ENCODE data around the gene ABHD5.
A peak's percentile ranks its signal among the peaks of the same experiment; 100 is the strongest.
"Not testable (repeated sequence)": the region's sequence is repeated elsewhere in the genome, so short reads cannot be mapped to it uniquely, and the experiment has no call there.

ABHD5 gene

DNA sequence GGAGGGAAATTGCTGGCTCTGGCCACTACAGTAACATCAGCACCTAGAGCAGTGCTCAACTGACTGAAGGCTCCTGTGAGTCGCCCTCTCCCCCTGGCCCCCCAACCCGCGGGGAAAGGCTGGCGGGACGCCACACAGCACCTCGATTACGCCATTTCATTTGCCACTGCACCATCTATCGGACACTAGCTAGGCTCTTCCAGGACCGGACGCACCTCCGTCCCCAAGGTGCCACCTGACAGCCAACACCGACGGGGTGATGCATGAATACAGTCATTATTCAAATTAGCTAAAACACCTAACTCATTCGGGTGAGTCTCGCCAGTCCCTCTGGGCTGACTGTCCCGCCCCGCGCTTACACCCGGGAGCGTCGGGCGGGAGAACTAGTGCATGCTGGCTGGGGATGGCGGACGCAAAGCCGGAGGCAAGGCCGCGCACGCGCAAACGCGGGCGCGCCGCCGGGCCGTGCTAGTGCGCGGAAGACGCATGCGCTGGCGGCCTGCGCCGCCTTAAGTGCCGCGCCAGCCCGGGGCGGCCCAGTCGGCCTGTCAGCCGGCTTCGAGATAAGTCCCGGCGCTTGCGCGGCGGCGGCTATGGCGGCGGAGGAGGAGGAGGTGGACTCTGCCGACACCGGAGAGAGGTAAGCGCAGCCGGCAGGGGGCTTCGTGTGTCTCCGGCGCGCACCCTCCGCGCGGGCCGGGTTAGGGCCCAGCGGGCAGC lies at the start of gene ABHD5:
Gene ABHD5 (plus strand): TSS at position 539 of the 720 bp plus-strand sequence. CDS start 55 bp downstream, at position 594.
- DNase-seq (ENCODE audit: low read depth) = peak; percentile 93

DNA sequence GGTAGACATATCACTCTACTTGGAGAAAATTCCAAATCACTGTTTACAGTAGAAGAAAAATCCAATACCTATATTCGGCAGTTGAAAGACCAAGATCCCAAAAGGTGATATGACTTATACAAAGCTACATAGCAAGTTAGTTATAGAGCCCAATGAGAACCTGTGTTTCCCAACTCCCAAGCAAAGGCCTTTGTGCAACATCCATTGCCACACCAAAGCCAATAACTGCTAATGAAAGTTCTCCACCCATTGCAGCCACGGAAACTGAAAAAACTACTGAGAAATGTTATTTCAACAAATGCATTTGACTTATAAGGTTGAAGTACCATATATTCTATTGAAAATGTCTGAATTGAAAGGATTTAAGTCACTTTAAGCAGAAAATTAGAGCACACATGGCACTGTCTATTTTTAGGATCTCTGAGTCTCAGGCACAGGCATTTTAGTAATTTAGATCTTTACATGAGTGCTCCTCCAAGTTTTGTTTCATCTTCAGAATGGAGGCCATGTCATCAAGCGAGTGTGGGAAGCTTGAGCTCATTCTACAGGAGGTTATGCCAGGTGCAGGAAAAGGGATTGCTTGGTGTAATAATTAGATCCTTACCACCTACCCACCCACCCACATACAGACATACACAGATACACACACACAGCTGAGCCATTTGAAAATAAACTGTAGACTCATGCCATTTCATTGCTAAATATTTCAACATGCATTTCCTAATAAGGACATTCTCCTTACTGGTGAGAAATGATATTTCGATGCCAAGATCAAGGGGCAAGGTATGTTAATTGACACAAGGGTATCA lies 49.2 kb upstream of the ABHD5 start:
- no peak for DNase-seq (ENCODE audit: low read depth)

DNA sequence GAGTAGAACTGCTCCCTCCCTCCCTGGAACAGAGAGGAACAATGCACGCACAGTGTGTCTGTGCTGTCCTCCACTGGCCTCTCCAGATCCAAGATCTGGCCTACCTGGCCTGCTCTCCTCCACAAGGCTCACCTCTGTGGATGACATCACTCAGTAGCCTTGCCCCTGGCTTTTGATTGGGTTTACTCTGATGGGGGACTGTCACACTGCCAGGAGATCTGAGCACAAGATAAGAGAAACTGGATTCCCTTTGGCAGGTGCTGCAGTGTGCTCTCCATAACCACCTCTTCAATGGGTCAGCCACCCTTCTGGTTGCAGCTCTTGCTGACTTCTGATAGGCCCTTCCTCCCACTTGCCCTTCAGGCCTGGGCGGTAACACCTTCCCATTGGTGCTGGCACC lies 46.3 kb upstream of the ABHD5 start:
- no peak for DNase-seq (ENCODE audit: low read depth)

DNA sequence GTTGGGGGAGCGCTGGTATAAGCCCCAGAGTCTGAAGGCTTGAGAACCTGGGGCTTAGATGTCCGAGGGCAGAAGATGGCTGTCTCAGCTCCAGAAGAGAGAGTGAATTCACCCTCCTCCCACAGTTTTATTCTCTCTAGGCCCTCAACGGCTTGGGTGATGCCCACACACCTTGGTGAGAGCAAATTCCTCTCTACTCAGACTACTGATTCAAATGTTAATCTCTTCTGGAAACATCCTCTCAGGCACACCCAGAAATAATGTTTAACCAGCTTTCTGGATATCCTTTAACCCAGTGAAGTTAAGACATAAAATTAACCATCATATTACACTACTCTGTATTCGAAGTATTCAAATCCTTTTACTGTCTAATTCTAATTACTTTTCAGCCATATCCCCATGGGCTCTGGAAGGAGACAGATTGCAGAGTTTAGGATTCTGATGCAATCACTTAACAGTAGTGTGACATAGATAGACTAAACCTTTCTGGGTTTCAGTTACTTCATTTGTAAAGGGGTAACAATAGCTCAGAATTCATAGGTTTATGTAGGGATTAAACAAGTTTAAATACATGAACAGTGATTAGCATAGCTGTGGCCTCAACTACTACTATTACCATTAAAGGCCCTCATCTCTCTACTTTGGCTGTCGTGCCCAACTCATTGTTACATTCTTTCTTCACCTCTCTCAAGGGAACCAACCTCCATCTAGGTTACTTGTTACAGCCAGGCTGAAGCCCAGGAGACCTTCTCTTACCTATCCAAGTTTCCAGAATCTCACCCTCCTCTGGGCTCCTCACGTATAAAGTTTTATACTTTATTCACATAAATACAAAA lies 43.2 kb upstream of the ABHD5 start:
- no peak for DNase-seq (ENCODE audit: low read depth)

DNA sequence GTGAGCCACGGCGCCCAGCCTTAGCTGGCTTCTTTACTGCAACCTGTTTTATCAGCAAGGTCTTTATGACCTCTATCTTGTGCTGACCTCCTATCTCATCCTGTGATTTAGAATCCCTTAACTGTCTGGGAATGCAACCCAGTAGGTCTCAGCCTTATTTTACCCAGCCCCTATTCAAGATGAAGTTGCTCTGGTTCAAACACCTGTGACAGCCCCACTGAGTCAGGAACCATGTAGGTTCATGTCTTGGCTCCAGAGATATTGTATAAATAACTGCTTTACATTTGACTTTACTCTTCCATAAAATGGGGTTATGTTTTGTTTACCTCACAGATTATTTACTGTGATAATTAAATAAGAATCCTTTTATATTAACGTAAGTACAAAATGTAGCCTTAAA lies 41.8 kb upstream of the ABHD5 start:
- DNase-seq (ENCODE audit: low read depth) = no peak

DNA sequence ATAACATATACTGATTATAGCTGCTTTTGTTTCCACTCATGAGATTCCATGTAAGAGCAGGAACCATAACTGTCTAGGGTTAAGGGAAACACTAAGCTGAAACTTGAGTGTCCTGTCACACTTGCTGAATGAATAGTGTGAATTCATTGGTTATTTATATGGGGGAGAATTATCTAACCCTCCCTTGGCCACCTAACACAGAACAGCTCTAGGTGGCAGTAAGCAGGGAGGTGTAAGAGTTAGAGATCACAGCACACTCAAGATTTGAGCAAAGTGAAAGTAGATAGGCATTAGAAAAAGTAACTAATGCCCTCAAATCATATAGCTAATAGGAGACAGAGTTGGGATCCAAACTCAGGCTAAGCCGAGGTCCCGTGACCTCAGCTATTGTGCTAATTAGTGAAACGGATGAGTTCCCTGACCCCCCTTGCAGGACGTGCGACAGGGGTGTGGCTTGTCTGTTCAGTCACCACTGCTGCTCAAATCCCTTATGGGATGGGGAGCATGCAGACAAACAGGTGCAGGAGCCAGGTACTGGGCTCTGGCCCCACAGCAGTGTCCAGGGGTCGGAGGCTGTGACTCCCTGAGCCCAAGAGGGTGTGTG lies 41.3 kb upstream of the ABHD5 start:
- no peak for DNase-seq (ENCODE audit: low read depth)

DNA sequence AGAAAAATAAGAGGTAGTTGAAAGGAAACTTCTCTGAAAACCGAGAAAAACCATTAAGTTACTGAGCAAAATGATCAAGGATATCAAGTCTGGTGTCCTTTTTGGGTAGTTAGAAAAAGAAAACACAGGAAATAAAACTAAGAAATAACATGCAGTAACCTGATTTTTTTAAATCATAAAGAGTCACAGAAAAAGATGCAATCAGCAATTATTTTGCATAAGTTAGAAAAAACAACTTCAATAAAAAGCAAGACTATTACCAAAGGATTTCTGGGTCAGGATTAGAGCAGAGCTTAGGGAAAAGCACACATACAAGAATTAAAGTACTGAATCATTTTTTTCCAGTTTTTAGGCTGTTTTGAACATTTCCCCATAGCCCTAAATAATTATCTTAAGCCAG lies 40.4 kb upstream of the ABHD5 start:
- no peak for DNase-seq (ENCODE audit: low read depth)

DNA sequence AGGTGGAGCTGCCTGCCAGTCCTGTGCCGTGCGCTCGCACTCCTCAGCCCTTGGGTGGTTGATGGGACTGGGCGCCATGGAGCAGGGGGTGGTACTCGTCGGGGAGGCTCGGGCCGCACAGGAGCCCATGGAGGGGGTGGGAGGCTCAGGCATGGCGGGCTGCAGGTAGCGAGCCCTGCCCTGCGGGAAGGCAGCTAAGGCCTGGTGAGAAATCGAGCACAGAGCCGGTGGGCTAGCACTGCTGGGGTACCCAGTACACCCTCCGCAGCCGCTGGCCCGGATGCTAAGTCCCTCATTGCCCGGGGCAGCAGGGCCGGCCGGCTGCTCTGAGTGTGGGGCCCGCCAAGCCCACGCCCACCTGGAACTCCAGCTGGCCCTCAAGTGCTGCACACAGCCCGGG lies 34.3 kb upstream of the ABHD5 start:
- not testable (repeated sequence) for DNase-seq (ENCODE audit: low read depth)

DNA sequence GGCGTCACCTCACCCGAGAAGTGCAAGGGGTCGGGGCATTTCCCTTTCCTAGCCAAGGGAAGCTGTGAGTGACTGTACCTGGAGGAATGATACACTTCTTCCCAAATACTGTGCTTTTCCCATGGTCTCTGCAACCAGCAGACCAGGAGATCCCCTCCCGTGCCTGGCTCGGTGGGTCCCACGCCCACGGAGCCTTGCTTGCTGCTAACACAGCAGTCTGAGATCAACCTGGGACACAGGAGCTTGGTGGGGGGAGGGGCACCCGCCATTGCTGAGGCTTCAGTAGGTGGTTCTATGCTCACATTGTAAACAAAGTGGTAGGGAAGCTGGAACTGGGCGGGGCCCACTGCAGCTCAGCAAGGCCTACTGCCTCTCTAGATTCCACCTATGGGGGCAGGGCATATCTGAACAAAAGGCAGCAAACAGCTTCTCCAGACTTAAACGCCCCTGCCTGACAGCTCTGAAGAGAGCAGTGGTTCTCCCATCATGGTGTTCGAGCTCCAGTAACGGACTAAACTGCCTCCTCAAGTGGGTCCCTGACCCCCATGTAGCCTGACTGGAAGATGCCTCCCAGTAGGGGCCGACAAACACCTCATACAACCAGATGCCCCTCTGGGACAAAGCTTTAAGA lies 31.4 kb upstream of the ABHD5 start:
- no peak for DNase-seq (ENCODE audit: low read depth)

DNA sequence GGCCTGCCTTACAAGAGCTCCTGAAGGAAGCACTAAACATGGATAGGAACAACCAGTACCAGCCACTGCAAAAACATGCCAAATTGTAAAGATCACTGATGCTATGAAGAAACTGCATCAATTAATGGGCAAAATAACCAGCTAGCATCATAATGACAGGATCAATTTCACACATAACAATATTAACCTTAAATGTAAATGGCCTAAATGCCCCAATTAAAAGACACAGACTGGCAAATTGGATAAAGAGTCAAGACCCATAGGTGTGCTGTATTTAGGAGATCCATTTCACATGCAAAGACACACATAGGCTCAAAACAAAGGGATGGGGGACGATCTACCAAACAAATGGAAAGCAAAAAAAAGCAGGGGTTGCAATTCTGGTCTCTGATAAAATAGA lies 29.4 kb upstream of the ABHD5 start:
- DNase-seq (ENCODE audit: low read depth) = not testable (repeated sequence)

DNA sequence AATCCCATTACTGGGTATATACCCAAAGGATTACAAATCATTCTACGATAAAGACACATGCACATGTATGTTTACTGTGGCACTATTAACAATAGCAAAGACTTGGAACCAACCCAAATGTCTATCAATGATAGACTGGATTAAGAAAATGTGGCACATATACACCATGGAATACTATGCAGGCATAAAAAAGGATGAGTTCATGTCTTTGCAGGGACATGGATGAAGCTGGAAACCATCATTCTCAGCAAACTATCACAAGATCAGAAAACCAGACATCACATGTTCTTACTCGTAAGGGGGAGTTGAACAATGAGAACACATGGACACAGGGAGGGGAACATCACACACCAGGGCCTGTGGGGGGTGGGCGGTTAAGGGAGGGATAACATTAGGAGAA lies 25.7 kb upstream of the ABHD5 start:
- not testable (repeated sequence) for DNase-seq (ENCODE audit: low read depth)

DNA sequence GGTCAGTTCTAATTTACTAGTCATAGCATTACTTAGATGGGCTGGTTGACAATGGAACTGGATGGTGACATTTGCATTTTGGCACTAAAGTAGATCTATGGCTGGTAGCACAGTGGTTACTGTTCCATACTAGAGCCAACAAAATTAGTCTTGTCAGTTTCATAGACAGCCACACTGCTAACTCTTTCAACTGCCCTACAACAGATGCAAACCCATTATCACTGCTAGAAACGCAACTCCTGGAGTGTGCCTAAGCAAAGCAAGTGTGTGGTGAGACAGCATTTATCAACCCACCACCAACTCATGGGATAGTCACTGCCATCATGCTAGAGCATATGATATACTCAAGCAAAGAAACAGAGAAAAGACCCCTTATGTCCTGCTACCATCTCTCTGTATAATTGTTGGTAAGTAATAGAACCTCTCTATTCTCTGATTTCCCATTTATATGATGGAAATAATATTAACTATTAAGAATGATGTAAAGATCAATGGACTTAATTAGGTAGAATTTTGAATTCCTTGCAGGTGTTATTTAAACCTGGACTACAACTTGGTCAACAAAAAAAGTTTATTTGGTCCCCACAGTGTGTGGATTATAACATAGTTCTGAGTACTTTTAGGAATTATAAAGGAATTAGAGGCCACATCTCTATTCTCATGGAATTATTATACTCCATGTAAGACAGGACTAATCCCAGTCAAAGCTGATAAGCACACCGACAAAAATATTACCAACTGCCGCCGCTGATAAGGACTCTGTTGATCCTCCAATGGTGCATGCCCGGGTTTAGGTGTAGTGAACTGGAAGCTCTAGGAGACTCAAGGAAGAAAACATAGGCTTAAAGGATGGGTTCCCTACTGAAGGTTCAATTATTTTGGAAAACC lies 19.9 kb upstream of the ABHD5 start:
- no peak for DNase-seq (ENCODE audit: low read depth)

DNA sequence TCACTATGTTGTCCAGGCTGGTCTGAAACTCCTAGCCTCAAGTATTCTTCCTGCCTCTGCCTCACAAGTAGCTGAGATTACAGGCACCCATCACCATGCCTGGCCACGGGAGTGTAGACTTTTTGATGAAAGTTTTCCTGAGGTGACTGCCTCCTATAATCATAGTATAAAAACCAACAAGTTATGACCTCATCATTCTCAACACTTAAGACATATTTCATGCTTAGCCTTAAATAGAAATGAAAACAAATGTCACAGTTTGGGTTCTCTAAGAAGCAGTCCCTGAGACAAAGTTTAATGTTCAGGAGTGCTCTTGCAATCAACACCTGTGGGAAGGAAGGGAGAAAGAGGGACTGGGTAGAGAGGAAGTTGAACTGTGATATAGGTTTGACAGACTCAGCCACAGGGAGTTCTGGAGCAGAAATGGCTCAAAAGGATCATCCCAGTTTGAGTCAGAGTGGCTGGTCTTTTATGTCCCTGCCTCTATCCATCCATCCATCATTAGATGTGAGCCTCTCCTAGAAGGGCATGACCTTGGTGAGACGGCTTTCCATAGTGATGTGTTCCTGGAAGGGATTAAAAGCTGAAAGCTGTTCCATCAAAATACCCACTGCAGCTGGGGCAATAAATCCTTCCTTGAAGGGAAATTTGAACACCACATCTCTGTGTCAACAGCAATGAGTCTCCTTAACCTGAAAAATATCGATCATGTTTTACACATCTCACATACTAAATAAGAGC lies 16.2 kb upstream of the ABHD5 start:
- no peak for DNase-seq (ENCODE audit: low read depth)

DNA sequence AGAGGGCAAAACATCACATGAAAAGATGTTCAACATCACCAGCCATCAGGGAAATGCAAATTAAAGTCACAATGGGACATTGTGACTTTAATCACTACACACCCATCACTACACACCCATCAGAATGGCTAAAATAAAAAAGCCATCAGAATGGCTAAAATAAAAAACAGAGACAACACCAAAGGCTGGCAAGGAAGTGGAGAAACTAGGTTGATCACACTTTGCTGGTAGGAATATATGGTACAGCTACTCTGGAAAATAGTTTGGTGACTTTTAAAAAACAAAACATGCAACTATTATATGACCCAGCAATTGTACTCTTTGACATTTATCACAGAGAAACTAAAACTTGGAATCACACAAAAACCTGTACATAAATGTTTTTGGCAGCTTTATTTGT lies 15.1 kb upstream of the ABHD5 start:
- no peak for DNase-seq (ENCODE audit: low read depth)

DNA sequence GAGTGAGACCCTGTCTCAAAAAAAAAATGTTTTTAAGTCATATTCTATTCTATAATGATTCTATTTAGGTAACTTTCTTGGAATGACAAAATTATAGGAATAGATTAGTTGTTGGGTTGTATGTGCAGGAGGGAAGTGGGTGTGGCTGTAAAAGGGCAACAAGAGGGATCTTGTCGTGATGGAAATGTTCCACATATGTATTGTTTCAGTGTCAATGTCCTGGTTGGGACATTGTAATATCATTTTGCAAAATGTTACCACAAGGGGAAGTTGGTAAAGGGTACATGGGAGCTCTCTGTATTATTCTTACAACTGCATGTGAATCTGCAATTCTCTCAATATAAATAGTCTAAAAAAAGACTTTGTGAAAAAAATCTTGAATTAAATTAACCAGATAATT lies 14.3 kb upstream of the ABHD5 start:
- DNase-seq (ENCODE audit: low read depth) = no peak

DNA sequence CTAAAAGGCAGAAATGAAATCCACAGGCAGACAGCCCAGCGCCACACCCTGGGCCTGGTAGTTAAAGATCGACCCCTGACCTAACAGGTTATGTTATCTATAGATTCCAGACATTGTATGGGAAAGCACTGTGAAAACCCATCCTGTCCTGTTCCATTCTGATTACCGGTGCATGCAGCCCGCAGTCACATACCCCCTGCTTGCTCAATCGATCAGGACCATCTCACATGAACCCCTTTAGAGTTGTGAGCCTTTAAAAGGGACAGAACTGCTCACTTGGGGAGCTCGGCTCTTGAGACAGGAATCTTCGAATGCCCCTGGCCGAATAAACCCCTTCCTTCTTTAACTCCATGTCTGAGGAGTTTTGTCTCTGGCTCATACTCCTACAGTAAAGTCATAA lies 12.4 kb upstream of the ABHD5 start:
- not testable (repeated sequence) for DNase-seq (ENCODE audit: low read depth)

DNA sequence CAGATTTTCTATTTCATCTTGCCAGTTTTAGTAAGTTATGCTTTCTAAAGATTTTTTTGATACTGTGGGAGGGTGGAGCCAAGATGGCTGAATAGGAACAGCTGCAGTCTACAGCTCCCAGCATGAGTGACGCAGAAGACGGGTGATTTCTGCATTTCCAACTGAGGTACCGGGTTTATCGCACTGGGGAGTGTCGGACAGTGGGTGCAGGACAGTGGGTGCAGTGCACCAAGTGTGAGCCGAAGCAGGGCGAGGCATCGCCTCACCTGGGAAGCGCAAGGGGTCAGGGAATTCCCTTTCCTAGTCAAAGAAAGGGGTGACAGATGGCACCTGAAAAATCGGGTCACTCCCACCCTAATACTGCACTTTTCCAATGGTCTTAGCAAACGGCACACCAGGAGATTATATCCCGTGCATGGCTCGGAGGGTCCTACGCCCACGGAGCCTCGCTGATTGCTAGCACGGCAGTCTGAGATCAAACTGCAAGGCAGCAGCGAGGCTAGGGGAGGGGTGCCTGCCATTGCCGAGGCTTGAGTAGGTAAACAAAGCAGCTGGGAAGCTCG lies 11.8 kb upstream of the ABHD5 start:
- DNase-seq (ENCODE audit: low read depth) = not testable (repeated sequence)

DNA sequence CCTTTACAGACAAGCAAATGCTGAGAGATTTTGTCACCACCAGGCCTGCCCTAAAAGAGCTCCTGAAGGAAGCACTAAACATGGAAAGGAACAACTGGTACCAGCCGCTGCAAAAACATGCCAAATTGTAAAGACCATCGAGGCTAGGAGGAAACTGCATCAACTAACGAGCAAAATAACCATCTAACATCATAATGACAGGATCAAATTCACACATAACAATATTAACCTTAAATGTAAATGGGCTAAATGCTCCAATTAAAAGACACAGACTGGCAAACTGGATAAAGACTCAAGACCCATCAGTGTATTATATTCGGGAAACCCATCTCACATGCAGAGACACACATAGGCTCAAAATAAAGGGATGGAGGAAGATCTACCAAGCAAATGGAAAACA lies 9.9 kb upstream of the ABHD5 start:
- DNase-seq (ENCODE audit: low read depth) = not testable (repeated sequence)

DNA sequence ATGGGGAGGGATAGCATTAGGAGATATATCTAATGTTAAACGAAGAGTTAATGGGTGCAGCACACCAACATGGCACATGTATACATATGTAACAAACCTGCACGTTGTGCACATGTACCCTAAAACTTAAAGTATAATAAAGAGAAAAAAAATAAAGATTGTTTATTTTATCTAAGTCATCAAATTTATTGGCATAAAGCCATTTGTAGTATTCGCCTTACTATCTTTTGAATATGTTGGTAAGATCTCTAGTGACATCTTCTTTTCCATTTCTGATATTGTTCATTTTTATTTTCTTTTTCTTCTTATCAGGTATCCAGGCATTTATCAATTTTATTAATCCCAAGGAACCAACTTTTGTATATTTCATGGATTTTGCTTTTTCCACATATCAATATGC lies 5.8 kb upstream of the ABHD5 start:
- DNase-seq (ENCODE audit: low read depth) = no peak

DNA sequence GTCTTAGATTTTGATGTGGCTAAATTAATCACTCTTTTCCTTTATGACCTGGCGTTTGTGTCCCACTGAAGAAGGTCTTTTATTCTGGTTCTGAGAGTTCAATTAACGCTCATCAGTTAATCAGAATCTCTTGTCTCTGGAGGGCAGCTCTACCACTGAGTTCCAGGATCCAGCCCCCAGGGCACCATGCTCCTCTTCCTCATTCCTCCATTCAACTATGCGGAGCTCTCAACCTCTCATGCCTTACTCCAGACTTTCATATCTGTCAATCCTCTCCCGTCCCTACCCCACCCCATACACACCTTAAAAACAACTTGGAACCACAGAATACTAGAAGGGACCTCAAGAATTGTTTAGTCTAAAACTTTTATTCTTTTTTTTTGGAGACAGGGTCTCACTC lies 4.8 kb upstream of the ABHD5 start:
- DNase-seq (ENCODE audit: low read depth) = no peak

Measured in stimulated activated CD8-positive, alpha-beta memory T cell treated with anti-CD3 and anti-CD28 coated beads, Interleukin-12 subunit alpha, Interleukin-12 subunit beta, amount 100 ng/mL, for 4 hours (primary cell).